GM12878 (cell line): Measurements from ENCODE around the gene ITPR2.

Experiments
- CTCF ChIP-seq, 3 experiments: IDR thresholded peaks in 2 of 3; conservative IDR thresholded peaks in 1 of 3; 2 replicates each; pipeline ENCODE4 v1.5.1; 2011; ENCODE audit warnings: low read depth in 3 of 3, low read length in 3 of 3, mild to moderate bottlenecking in 3 of 3, control low read depth in 2 of 3, moderate library complexity in 2 of 3, inconsistent platforms in 1 of 3, mixed read lengths in 1 of 3; ENCODE audit not compliant: control insufficient read depth in 2 of 3, insufficient read depth in 1 of 3; ENCODE audit errors: extremely low read depth in 1 of 3
- ELK1 ChIP-seq: IDR thresholded peaks from 2 replicates; pipeline ENCODE4 v1.6.1; 2012; ENCODE audit warnings: low read depth, low read length, improper control_type of control experiment
- EZH2 ChIP-seq: IDR thresholded peaks from 2 replicates; pipeline ENCODE4 v1.6.1; 2012; ENCODE audit warnings: low read depth, mild to moderate bottlenecking, control low read depth, inconsistent platforms, low read length, borderline replicate concordance; ENCODE audit not compliant: control insufficient read depth
- MYC ChIP-seq: IDR thresholded peaks from 2 replicates; pipeline ENCODE4 v1.6.1; 2011; ENCODE audit warnings: mild to moderate bottlenecking, low read length, moderate library complexity, inconsistent platforms; ENCODE audit not compliant: insufficient read depth, insufficient replicate concordance, insufficient read length, severe bottlenecking
- POLR2A ChIP-seq: IDR thresholded peaks from 2 replicates; pipeline ENCODE4 v1.6.1; 2011; ENCODE audit warnings: low read depth, mild to moderate bottlenecking, low read length
- RCOR1 ChIP-seq: conservative IDR thresholded peaks from 2 replicates; pipeline ENCODE4 v1.6.1; 2012; ENCODE audit warnings: low read depth, low read length, improper control_type of control experiment
- TCF12 ChIP-seq: IDR thresholded peaks from 2 replicates; pipeline ENCODE4 v1.6.1; 2011; ENCODE audit warnings: low read depth, mild to moderate bottlenecking, low read length

GRCh38 chr12:26346736-26347135 is 486.3 kb downstream of the ITPR2 start:
- TF ChIP-seq ELK1 (no peak), CTCF (IDR thresholded peaks at IDR 0.05 in 2 of 3, conservative IDR thresholded peaks at IDR 0.05 in 1 of 3; ENCODE audit: control insufficient read depth in 2 of 3, extremely low read depth in 1 of 3, insufficient read depth in 1 of 3, low read depth in 3 of 3, low read length in 3 of 3) (no peak), TCF12 (no peak), MYC (no peak), POLR2A (no peak), RCOR1 (no peak), EZH2 (no peak)
